GM18858 (cell line): ENCODE data around the gene PRAC2.

ENCODE experiments used
- ATAC-seq: cut with Tn5 transposase; IDR thresholded peaks from one replicate; pipeline ENCODE4 v1.9.1; 2021; ENCODE audit not compliant: unreplicated experiment

PRAC2 gene

GRCh38 chr17:48719642-48720265 lies 3.2 kb upstream of the PRAC2 start:
- ATAC-seq = no peak

GRCh38 chr17:48720266-48721008 lies 2.5 kb upstream of the PRAC2 start:
- ATAC-seq = no peak

- no peak for ATAC-seq
Measured at GRCh38 chr17:48721009-48721402, 2.0 kb upstream of the PRAC2 start.

- ATAC-seq = no peak
Measured at GRCh38 chr17:48722201-48722907, 631 bp upstream of the PRAC2 start, which contains the start of gene PRAC1. PRAC1 (minus strand) TSS chr17:48722518; CDS start chr17:48722392, 126 bp downstream.

GRCh38 chr17:48723423-48724250 lies 652 bp downstream of the PRAC2 start:
- no peak for ATAC-seq

- ATAC-seq = no peak
Measured at GRCh38 chr17:48724251-48725003, 1.4 kb downstream of the PRAC2 start.

- no peak for ATAC-seq
Measured at GRCh38 chr17:48725004-48725287, 2.0 kb downstream of the PRAC2 start.

- no peak for ATAC-seq
Measured at GRCh38 chr17:48725288-48726064, 2.5 kb downstream of the PRAC2 start.

- ATAC-seq = no peak
Measured at GRCh38 chr17:48726114-48726915, 3.3 kb downstream of the PRAC2 start.

- no peak for ATAC-seq
Measured at GRCh38 chr17:48726916-48727286, 3.9 kb downstream of the PRAC2 start.

- ATAC-seq = no peak
Measured at GRCh38 chr17:48727415-48728175, 4.6 kb downstream of the PRAC2 start.

GRCh38 chr17:48728232-48729231 lies 5.5 kb downstream of the PRAC2 start, which contains the start of gene HOXB13:
HOXB13 (minus strand) TSS chr17:48728750; CDS start chr17:48728593, 157 bp downstream.
- ATAC-seq = no peak

- ATAC-seq = no peak
Measured at GRCh38 chr17:48729335-48730239, 6.6 kb downstream of the PRAC2 start.

- ATAC-seq = no peak
Measured at GRCh38 chr17:48730240-48730550, 7.2 kb downstream of the PRAC2 start.

GRCh38 chr17:48731355-48731754 lies 8.4 kb downstream of the PRAC2 start:
- no peak for ATAC-seq
